Iris pigment epithelial cell (primary cell): ENCODE results near the gene RCCD1.

Experiments
- DNase-seq: peaks from one replicate; pipeline ENCODE4 v3.0.0-alpha.2; 2011; ENCODE audit warnings: low read depth

Gene RCCD1

DNA sequence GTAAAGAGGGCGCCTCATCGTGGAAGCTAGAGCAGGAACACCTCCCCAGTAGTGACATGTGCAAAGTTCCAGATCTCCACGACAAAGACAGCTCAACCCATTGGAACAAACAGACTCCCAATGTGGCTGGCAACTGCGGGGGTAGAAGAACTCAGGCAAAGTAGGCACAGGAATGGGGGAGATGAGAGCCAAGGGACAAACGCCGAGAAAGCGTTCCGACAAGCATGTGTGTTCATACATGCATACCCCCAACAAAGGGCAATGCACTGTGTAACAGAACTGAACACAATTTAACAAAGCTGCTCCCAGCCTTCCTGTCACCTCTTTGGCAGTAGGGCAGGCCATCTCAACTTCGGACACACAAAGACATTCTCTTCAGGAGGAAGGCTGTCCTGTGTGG lies 11.6 kb downstream of the RCCD1 start:
- no peak for DNase-seq

DNA sequence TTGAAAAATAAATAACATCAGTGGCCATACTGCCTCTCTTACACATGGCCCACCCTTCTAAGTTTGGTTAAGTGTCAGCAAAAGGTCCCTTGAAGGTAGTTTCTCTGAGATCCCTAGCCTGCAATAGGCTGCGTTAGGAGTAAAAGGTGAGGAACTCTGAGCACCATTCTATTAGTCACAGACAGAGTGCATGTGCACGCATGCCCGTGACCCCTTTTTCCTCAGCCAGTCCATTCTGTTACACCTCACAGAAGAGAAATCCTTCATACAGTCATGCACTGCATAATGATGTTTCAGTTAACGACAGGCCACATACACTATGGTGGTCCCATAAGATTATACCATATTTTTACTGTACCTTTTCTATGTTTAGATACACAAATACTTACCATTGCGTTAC lies 12.5 kb downstream of the RCCD1 start:
- DNase-seq: no peak

DNA sequence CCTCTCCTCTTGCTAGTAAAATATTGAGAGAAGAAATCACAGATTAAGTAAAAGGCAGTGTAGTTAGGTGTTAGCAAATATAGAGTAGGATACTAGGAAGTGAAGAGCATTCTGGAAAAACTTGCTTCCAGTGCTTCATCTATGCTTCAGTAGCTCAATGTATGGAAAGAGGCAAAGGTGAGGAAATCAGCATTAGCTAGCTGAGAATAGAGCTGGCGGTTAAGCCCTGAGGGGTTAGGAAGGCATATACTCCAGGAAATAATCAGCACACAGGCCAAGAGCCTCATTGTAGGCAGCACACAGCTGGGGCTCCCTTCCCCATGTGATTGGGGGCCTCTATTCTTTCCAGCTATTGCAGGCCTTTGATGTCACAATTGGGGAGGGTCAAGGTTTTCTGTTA lies 13.8 kb downstream of the RCCD1 start:
- DNase-seq: no peak

DNA sequence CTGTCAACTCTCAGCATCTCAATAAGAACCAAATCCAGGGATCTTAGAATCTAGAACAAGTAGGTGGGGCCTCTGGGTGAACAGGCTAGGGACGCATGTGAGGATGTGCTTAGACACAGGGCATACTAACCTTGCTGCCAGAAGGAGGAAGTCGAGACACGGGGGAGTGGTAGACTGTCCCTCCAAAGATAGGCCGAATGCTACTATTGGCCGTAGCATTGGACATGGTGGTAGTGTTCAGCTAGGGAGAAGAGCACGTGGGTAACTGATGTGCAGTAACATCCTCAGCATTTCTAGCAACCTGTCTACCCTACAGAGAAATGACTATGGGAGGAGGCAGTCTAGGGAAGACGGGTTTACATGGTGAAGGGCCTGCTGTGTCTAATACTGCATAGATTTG lies 15.6 kb downstream of the RCCD1 start:
- DNase-seq: no peak

DNA sequence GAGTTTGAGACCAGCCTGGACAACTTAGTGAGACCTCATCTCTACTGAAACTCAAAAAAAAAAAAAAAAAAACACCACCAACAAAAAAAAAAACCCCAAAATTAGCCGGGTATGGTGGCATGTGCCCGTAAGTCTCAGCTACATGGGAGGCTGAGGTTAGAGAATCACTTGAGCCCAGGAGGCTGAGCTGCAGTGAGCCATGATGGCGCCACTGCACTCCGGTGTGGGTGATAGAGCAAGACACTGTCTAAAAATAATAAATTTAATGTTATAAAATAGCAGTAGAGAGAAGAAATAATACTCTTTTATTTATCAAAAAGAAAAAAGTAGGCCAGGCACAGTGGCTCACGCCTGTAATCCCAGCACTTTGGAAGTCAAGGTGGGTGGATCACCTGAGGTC lies 17.4 kb downstream of the RCCD1 start:
- no peak for DNase-seq

DNA sequence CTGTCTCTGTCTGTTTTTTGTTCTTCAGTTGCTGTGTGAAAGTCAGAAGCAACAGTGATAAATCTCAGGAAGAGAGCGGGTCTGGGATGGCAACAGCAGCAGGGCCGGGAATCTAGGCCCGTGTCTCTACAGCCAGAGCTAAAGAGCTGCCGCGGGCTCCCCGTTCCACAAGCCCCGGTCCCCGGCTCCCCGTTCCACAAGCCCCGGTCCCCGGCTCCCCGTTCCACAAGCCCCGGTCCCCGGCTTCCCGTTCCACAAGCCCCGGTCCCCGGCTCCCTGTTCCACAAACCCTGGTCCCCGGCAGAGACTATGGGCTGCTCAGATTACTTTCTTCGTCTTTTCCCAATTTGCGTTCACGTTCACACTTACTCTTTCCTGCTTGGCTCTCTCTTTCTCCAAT lies 19.5 kb downstream of the RCCD1 start:
- no peak for DNase-seq

DNA sequence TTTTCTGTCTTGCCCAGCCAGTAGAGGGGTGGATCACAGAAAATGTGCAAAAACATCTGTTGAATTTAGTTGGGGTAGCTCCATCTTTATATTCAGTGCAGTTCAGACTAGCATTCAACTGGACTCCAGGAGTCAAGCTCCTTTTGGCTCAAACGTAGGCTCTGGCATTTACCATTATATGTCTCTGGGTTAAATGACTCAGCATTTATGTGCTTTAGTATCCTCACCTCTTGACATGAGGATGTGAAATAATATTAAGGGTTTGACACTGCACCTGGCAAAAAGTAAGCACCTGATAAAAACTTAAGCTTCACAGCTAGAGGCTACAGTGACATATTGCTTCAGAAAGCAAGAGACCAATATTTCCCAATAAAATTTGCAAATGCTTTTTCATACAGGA lies 24.9 kb downstream of the RCCD1 start:
- DNase-seq: peak; percentile 35

DNA sequence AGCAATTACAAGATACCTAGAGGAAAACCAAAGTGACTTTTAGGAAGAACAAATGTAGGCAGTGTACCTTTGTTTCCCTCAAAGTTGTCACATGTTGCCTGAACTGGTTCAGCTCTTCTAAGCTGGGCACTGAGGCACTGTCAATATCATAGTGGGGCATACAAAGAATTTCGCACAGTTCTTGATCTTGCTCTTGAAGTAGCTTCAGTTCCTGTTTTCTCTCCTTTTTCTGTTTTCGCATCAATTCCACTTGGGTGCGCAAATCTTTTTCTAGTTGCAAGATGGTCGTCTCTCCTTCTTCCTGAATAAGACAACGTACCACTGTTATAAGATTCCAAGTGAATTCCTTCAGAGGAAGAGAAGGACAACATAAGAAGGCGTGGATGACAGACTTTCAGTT lies 27.0 kb downstream of the RCCD1 start:
- no peak for DNase-seq

DNA sequence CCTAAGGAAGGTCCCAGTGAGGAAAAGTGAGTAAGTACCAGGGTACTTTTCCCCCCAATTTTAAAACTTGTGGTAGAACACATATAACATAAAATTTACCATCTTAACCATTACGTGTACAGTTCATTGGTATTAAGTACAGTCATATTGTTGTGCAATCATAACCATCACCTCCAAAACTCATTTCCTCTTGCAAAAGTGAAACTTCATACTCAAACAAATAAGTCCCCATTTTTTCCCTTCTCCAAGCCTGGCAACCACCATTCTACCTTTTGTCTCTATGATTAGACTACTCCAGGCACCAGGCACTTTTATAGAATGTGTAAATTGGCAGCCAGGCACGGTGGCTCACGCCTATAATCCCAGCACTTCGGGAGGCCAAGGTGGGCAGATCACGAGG lies 27.5 kb downstream of the RCCD1 start:
- DNase-seq: peak; percentile 86

DNA sequence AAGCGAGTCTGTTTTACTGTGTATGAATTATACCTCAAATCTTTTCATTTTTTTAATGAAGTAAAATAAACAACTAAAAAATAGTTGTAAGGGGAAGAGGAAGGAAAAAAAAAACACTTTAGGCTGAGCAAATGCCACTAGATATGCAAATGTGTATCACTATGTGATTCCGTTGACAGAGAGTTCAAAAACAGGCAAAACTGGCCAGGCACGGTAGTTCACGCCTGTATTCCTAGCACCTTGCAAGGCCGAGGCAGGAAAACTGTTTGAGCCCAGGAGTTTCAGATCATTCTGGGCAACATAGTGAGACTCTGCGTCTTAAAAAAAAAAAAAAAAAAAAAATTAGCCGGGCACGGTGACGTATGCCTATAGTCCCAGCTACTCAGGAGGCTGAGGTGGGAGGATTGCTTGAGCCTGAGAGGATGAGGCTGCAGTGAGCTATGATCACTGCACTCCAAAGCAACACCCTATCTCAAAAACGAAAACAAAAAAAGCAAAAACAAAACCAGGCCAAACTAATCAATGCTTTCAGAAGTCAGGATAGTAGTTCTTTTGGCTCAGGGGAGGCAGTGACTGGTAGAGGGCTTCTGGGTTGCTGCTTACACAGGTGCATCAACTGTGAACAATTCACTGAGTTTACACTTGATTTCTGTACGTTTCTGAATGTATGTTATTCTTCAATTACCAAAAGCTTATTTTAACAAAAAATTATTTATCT lies 32.3 kb downstream of the RCCD1 start:
- DNase-seq: no peak

DNA sequence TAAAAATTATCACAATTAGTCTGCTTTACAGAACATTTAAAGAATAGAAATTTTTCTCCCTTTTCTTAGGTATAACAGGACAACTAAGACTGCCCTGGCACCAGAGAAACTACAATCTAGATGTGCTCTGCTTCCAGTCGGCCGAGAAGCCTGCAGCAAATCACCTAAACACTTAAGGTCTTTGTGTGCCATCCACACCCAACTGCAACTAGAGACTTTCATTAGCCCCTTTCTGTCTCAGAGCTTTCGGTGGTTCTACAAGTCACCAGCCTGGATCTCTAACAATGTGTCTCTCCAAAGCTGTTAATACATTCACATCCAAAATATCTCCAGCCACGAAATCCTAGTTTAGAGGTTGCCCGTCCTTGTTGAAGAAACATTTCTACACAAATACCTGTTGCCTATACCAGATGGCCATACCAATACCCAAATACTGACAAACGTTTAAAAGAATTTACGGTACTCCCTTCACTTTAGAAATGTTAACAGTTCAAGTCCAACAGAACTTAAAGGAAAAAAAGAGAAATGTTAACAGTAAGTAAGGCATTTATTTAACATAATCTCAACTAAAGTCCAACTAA lies 33.0 kb downstream of the RCCD1 start:
- DNase-seq: no peak

DNA sequence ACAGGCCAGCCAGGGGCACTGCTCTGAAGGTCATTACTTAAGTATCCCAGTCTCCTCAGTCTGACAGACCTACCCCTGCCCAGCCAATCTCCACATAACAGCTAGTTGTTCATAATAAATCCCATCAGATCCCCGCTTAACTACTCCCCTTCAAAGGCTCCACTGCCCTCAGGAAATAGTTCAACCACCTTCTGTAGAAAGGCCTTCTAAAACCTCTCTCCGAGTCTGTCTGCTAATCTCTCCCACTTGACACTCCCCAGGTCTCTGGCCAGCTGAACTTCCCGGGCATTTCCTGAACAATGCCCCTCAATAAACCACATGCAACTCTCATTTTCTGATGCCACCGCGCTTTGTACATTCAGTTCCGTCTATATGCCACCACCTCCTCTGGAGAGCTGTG lies 33.6 kb downstream of the RCCD1 start:
- no peak for DNase-seq

DNA sequence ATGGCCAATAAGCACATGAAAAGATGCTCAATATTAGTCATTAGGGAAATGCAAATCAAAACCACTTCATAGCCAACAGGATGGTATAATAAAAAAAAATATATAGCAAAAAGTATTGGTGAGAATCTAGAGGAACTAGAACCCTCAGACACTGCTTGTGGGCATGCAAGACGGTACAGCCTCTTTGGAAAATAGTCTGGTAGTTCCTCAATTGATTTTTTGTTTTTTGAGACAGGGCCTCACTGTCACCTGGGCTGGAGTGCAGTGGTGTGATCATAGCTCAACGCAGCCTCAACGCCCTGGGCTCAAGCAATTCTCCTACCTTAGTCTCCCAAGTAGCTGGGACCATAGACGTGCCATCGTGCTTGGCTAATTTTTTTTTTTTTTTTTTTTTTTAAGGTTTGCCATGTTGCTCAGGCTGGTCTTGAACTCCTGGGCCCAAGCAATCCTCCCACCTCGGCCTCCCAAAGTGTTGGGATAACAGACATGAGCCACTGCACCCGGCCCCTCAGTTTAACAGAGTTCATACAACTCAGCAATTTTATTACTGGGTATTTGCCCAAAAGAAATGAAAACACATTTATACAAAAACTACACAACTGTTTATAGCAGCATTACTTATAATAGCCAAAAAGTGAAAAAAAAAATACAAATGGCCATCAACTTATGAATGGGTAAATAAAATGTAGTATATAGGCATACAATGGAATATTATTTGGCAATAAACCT lies 34.5 kb downstream of the RCCD1 start:
- DNase-seq: no peak

DNA sequence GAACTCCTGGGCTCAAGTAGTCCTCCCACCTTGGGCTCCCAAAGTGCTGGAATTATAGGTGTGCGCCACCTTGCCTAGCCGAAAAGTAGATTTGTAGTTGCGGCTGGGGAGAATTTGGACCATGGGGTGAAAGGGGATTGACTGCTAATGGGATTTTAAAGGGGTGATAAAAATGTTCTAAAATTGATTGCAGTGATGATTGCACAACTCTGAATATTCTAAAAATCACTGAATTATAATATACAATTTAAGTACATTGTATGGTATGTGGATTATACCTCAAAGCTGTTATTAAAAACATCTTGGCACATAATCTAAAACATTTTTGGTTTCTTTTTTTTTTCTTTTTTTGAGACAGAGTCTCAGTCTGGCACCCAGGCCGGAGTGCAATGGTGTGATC lies 35.8 kb downstream of the RCCD1 start:
- DNase-seq: no peak

DNA sequence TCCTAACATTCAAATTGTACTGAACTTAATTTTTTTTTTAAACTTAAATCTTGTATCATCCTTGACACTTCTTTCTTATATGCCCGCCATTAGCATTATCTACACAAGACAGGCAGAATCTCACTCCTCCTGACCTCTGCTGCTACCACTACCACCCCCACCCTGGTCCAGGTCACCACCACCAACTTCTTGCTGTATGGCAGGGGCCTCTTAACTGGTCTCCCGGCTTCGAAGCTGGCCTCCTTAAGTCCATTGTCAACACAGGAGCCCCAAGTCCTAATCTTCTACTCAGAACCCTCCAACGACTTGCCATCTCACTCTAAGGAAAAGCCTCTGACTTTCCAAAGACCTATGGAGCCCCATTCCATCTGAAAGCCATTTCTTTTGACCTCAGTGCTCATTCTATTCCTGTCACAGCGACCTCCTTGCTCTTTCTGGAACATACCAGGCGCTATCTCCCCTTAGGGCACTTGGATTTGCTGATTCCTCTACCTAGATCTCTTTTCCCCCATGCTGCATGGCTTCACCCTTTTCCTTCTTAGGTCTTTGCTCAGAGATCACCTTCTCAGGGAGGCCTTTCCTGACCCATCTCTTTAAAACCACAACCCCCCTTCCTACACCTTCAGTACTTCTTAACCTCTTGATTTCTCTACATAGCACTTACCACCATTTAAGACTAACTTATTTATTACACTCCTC lies 37.1 kb downstream of the RCCD1 start:
- no peak for DNase-seq

DNA sequence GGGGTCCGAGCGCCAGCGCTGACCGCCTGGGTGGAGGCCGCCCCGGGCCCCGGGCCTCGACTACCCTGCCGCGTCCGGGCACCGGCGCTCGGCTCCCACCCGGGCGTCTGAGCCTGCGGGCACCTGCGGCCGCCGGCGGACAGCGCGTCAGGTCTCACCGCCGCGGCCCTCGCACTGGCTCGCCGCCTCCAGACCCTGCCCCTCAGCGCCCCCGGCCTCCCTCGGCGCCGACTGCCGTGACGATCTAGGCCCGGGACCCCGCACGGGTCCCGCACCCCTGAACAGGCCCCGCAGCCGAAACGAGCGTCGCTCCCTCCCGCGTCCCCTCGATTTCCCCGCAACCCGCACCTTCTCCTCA lies 39.4 kb downstream of the RCCD1 start:
- no peak for DNase-seq

DNA sequence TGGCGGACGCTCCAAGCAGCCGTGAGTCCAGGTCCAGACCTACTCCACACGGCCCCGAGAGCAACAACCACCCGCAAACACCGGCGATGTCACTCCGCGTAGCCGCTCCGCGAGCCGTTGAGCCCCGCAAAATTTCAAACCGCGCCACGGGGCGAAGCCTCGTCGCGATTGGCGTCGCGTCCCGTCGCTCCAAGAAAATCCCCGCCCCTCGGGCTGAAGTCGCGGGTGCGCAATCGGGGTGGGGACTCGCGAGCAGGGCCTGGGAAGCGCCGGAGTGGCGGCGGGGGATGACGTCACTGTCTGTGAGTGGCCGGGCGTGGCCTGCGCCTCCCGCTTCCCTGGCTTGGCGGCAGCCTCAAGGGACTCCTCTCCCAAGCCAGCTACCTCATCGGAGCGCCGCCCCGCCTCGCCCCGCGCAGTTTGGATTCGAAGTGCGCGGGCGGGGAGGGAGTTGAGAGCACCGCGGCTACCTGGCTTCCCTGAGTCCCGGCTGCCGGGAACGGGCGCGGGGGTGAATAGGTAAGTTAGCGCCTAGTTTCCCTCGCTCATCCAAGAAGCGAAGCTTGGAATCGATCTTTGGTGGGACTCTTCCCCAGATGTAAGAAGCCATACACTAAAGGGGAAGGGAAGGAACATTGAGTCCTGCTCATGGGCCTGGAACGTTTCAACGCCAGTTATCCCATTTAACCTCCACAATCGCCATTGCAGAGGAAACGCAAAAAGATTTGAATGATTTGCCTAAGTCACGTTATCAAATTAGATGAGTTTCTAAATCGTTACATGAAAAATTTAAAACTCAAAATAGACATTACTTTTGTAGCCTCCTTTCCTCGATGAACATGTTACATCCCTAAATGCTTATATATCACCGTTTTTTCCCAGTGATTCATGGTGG lies 40.0 kb downstream of the RCCD1 start, which contains the start of gene PRC1:
TSS of gene PRC1 (minus strand) at position 119 of the 895 bp plus-strand sequence. CDS start at position 1, 118 bp downstream.
- peak; percentile 98 for DNase-seq

DNA sequence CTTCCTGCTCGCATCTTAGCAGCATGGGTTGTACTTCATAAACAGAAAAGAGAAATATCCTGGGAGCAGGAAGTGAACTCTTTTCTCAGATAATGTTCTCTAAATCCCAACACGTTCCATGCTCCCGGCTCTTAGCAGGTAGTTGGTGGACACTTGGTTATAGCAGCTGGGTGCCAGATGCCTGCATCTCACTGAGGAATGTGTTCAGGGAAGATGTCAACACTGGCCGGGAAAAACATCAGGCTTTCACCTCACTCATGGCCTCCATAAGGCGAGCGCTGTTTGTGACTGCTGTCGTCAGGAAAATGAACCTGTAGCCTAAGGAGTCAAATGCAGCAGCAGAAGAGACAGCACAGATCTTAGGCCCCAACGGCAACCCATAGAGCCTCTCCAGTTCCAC lies 44.1 kb downstream of the RCCD1 start:
- DNase-seq: no peak

DNA sequence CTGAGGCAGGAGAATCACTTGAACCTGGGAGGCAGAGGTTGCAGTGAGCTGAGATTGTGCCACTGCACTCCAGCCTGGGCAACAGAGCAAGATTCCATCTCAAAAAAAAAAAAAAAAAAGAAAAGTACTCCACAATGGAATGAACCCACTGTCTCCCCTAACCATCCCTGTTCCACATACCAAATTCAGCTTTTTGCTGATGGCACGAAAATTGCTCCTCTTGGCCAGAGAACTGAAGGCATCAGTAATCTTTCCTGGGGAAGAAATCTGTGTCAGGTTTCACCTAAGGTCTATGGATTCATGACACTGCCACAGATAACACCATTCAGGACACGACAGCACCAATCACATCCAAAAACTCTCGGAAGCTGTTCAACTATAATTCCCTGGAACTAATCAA lies 46.5 kb downstream of the RCCD1 start:
- DNase-seq: no peak

DNA sequence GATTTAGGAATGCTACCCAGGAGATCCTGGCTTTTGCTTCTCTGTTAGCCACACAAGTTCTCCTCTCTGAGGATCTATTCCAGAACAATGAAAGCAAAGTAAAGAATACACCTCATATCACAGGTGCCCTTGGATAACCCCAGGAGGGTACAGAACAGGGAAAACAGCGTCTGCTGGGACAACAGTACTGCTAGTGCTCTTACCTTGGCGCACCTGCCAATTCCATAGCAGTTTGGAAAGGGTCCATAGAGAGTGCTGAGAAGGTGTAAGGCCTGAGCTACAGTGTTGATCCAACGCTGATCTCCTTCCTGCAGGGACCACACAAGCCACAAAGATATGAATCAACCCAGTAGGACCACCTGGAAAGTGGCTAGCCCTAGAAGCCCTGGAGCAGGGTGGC lies 52.6 kb downstream of the RCCD1 start:
- no peak for DNase-seq
